ENCODE data around the gene MOGAT3.

The MOGAT3 gene

GRCh38 chr7:101159696-101160674 lies 40.9 kb downstream of the MOGAT3 start:
- DNase-seq, result no peak

DNA sequence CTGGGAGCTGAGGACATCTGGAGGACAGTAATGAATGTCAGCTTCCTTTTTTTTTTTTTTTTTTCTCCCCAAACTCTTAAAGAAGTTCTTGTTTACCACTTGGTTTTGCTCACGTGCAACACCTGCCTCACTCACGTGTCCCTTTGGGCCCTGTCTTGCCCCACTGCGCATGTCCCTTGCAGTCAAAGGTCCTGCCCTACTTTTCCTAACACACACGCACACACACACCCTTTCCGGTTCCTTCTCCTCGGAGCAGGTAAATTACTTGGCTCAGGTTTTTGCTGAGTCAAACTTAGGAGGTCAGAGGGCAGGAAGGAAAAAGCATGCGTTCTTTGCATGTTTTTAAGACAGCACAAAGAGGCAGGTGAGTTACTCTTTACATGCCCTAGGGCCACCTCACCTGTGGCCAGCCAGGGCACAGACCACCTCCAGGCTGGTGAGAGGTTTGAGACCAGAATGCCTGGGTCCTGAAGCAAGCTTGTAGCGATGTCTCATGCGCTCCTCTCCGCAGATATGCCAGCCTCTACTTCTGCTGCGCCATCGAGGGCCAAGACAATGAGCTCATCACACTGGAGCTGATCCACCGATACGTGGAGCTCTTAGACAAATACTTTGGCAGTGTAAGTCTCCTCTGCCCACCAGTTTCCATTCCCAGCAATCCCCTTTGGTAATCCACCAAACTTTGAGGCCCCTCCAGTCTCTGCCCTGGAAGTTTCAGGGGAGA lies 43.8 kb downstream of the MOGAT3 start:
- DNase-seq, result no peak

GRCh38 chr7:101156277-101156676 lies 44.6 kb downstream of the MOGAT3 start:
- no peak for DNase-seq

DNA sequence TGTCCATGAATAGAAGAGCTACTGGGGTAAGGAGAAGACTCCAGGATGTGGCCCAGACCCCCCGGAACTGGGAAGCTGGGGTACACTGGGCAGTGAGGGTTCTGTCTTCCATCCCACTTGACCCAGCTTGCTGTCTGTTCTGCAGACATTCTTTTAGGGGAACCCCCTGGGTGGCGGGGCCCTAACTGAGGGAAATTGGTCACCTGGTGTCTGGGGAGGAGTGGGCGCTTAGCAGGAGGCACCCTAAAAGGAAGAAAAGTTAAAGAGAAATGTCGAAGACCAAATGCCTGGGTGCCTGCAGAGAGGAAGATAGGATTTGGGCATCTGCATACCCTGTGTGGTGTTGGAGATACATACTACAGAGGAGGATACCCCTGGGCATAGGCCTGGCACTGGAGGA lies 45.5 kb downstream of the MOGAT3 start:
- no peak for DNase-seq

DNA sequence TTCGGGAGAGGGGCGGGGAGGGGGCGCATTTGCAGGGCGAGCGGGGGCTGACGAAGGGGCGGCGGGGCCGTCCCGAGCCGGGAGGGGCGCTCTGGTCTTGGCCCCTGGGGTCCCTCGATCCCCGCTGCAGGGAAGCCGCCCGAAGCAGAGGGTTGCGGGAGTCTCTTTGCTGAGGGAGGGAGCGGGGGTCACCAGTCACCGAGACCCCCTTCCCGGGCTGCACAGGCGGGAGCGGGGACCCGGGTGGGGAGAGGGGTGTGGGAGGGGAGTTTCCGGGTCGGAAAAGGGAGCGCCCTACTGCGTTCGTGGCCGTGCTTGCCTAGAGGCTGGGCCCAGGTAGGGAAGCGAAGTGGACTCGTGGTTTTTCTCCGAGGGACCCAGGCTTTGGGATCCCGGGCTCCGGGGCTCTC lies 46.1 kb downstream of the MOGAT3 start:
- DNase-seq, result no peak

GRCh38 chr7:101153969-101154692 lies 46.7 kb downstream of the MOGAT3 start, which contains the start of gene AP1S1:
TSS of gene AP1S1 (plus strand) at chr7:101154476. CDS start at chr7:101154515, 39 bp downstream.
- peak; percentile 98 for DNase-seq

GRCh38 chr7:101151908-101152651 lies 48.8 kb downstream of the MOGAT3 start:
- no peak for DNase-seq

All from NCI-H1105 (cell line).